IPS-NIHi7 (cell line): Measurements from ENCODE around the gene PCDHGA7.
"Not testable (repeated sequence)": the region's sequence is repeated elsewhere in the genome, so short reads cannot be mapped to it uniquely, and the experiment has no call there.

Experiments used
- DNase-seq: peaks from one replicate; pipeline ENCODE4 v3.0.0; 2012; ENCODE audit warnings: mixed read lengths; ENCODE audit errors: extremely low spot score

The PCDHGA7 gene

GRCh38 chr5:141398608-141399007 lies 16.1 kb downstream of the PCDHGA7 start:
- no peak for DNase-seq

GRCh38 chr5:141399555-141400258 lies 17.2 kb downstream of the PCDHGA7 start:
- DNase-seq, result no peak

GRCh38 chr5:141402553-141403243 lies 20.2 kb downstream of the PCDHGA7 start, which contains the start of gene PCDHGA9:
TSS of gene PCDHGA9 (plus strand) at chr5:141402778. CDS start at chr5:141402953, 175 bp downstream.
- peak; percentile 17 for DNase-seq

- no peak for DNase-seq
Measured at GRCh38 chr5:141403387-141403786, 20.8 kb downstream of the PCDHGA7 start.

- DNase-seq, result peak; percentile 82
Measured at GRCh38 chr5:141407790-141408505, 25.4 kb downstream of the PCDHGA7 start, which contains the start of gene PCDHGB6. TSS of gene PCDHGB6 (plus strand) at chr5:141408021. CDS start at chr5:141408203, 182 bp downstream.

GRCh38 chr5:141409598-141410306 lies 27.2 kb downstream of the PCDHGA7 start:
- no peak for DNase-seq

- DNase-seq, result no peak
Measured at GRCh38 chr5:141411575-141411974, 29.0 kb downstream of the PCDHGA7 start.

GRCh38 chr5:141412854-141413539 lies 30.5 kb downstream of the PCDHGA7 start, which contains the start of gene PCDHGA10:
TSS of gene PCDHGA10 (plus strand) at chr5:141412987. CDS start at chr5:141413176, 189 bp downstream.
- peak; percentile 51 for DNase-seq

- no peak for DNase-seq
Measured at GRCh38 chr5:141413540-141414069, 31.1 kb downstream of the PCDHGA7 start.

- DNase-seq, result not testable (repeated sequence)
Measured at GRCh38 chr5:141414548-141415274, 32.2 kb downstream of the PCDHGA7 start.

GRCh38 chr5:141415275-141415618 lies 32.7 kb downstream of the PCDHGA7 start:
- DNase-seq, result not testable (repeated sequence)

- DNase-seq, result peak; percentile 80
Measured at GRCh38 chr5:141417494-141418172, 35.1 kb downstream of the PCDHGA7 start, which contains the start of gene PCDHGB7. TSS of gene PCDHGB7 (plus strand) at chr5:141417677. CDS start at chr5:141417860, 183 bp downstream.

GRCh38 chr5:141419074-141419880 lies 36.7 kb downstream of the PCDHGA7 start:
- DNase-seq, result no peak

GRCh38 chr5:141420855-141421488 lies 38.4 kb downstream of the PCDHGA7 start, which contains the start of gene PCDHGA11:
TSS of gene PCDHGA11 (plus strand) at chr5:141421051. CDS start at chr5:141421228, 177 bp downstream.
- DNase-seq, result peak; percentile 73

GRCh38 chr5:141421489-141421855 lies 38.9 kb downstream of the PCDHGA7 start:
- peak; percentile 18 for DNase-seq

- no peak for DNase-seq
Measured at GRCh38 chr5:141422742-141423291, 40.3 kb downstream of the PCDHGA7 start.

GRCh38 chr5:141427783-141428426 lies 45.4 kb downstream of the PCDHGA7 start:
- DNase-seq, result no peak
